GM12878 (cell line): ENCODE results near the gene AANAT.

ENCODE experiments used
- ATF7 ChIP-seq: fragments of 450-650 bp; IDR thresholded peaks from 2 replicates; pipeline ENCODE4 v1.6.1; 2016; ENCODE audit warnings: low read depth, mild to moderate bottlenecking
- CHD2 ChIP-seq: IDR thresholded peaks from 2 replicates; pipeline ENCODE4 v1.6.1; 2011; ENCODE audit warnings: low read depth, low read length, improper control_type of control experiment, borderline replicate concordance
- HDGF ChIP-seq: fragments of 450-650 bp; IDR thresholded peaks from 2 replicates; pipeline ENCODE4 v1.6.1; 2016; ENCODE audit warnings: antibody characterized with exemption
- NRF1 ChIP-seq: conservative IDR thresholded peaks from 2 replicates; pipeline ENCODE4 v1.6.1; 2011; ENCODE audit warnings: mild to moderate bottlenecking, low read depth, low read length, improper control_type of control experiment
- POLR2A ChIP-seq: IDR thresholded peaks from 2 replicates; pipeline ENCODE4 v1.6.1; 2011; ENCODE audit warnings: low read depth, mild to moderate bottlenecking, low read length
- POLR2AphosphoS5 ChIP-seq: IDR thresholded peaks from 2 replicates; pipeline ENCODE4 v1.6.1; 2011; ENCODE audit warnings: mild to moderate bottlenecking, low read length, inconsistent platforms
- SIN3A ChIP-seq: IDR thresholded peaks from 2 replicates; pipeline ENCODE4 v1.6.1; 2012; ENCODE audit warnings: low read depth, low read length, improper control_type of control experiment
- SMC3 ChIP-seq: IDR thresholded peaks from 2 replicates; pipeline ENCODE4 v1.6.1; 2011; ENCODE audit warnings: low read length, improper control_type of control experiment, borderline replicate concordance
- TF ChIP-seq, protein P1 (sequence below): IDR thresholded peaks from 2 replicates; pipeline ENCODE4 v1.6.1; 2012; ENCODE audit warnings: low read depth, low read length, improper control_type of control experiment
- TF ChIP-seq, protein P2 (sequence below): IDR thresholded peaks from 2 replicates; pipeline ENCODE4 v1.6.1; 2011; ENCODE audit warnings: low read depth, mild to moderate bottlenecking, low read length, moderate library complexity, borderline replicate concordance; ENCODE audit errors: extremely low read depth

DNA sequence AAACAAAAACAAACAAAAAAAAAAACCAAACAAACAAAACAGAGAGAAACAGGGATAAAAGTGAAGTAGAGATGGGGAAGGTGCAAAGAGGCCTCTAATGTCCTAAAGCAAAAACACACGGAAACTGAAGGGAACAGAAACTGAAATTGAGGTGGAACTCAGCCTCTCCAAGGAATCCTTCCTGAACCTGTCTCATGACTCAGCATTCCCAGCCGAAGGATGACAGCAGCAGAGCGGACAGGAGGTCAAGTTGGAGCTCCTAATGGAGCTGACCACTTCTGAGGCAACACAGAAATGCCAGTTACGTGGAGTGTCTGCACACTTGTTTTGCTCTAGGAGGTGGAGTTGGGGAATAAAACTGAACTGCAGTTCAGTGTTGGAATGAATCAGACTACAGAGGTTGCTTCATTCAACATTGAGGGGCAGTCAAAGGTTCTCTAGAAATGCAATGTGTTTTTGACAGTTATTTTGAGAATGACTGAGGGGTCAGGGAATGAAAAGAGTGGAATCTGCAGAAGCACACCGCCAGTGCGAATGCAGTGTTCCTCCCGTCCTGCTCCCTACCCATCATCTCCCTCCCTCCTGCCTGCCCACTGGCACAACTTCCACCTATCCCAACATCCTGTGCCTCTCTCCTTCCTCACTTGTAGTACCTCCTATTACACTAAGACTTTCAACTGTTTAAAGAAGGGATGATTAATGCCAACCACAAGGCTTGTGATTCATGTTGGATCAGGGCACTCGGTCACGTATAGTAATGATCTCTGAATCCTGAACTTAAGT is 20.8 kb upstream of the AANAT start:
- TF ChIP-seq HDGF (no peak), SMC3 (no peak), NRF1 (no peak), CHD2 (no peak), POLR2A (no peak), POLR2AphosphoS5 (no peak), SIN3A (no peak), ATF7 (no peak)
- TF ChIP-seq, protein P1, sequence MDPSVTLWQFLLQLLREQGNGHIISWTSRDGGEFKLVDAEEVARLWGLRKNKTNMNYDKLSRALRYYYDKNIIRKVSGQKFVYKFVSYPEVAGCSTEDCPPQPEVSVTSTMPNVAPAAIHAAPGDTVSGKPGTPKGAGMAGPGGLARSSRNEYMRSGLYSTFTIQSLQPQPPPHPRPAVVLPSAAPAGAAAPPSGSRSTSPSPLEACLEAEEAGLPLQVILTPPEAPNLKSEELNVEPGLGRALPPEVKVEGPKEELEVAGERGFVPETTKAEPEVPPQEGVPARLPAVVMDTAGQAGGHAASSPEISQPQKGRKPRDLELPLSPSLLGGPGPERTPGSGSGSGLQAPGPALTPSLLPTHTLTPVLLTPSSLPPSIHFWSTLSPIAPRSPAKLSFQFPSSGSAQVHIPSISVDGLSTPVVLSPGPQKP: no peak
- TF ChIP-seq, protein P2, sequence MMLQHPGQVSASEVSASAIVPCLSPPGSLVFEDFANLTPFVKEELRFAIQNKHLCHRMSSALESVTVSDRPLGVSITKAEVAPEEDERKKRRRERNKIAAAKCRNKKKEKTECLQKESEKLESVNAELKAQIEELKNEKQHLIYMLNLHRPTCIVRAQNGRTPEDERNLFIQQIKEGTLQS: no peak
